ENCODE measurements around the gene CD82. TPM values are rescaled to one million over a fixed set of nuclear protein-coding genes. Genes with fewer than 3 reads are reported as not detected.

CD82 gene
- total and polyA plus RNA-seq, 2 donors (not counting 1 experiment from before 2014, with no cell fraction given) = 192 to 438 TPM

DNA sequence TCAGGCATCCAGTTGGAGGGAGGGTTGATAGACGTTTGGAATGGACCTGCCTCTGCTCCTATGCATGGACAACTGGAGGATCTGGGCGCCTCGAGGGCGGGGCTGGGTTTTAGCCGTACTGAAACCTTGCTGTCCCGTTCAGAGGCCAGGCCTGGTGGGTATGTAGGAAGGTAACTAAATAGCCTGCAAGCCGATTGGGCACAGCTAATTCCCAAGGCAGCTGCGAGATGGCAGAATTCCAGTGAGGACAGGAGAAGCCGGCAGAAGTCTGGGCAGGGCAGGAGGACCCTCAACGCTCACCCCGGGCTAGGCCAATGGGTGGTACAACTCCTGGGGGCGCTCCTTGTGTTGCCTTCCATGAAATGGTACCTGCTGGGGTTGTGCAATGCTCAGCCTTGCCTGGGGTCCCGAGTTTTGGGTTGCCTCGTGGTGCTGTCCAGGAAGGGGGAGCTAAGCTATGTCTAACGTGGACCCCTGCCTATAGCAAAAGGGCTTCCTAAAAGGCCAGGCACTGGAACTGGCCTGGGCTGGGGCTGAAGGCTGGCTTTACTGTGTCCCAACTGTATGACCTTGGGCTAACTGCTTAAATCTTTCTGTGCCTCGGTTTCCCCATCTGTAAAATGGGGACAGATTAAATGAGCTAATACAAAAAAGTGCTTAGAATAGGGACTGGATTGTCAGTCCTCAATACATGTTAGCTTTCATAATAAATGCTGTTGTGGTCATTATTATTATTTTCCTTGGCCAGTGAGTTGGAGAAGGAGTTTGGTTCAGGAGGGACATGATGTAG lies 30.1 kb upstream of the CD82 start:
- no peak overlapping the region for H3K27ac ChIP-seq (ENCODE audit: low read length in 2 of 2)
- 84% methylated on average over 15 of the region's 16 CpGs for WGBS (ENCODE audit: insufficient coverage)
- no peak overlapping the region for H2AFZ ChIP-seq (ENCODE audit: insufficient read depth, low read depth, low read length, poor library complexity, severe bottlenecking)
- DNase-seq (no peak), ATAC-seq (ENCODE audit: low read depth) (no peak)
- intact Hi-C loops (cut with micrococcal nuclease) = no loop called here
- POLR2A ChIA-PET = no interaction called here
- Mint-ChIP-seq H3K27me3 (peaks cover 25% of the 10 kb centered on the region), H3K4me1 (peaks cover 14% of the 10 kb centered on the region), H3K27ac (no peak overlapping the region), H3K4me3 (no peak overlapping the region), H3K9me3 (ENCODE audit: insufficient read depth) (no peaks in the 10 kb centered on the region)
- no peaks in the 10 kb centered on the region for H3K9me3 ChIP-seq (ENCODE audit: control extremely low read depth in 1 of 3, control insufficient read depth in 2 of 3, insufficient read depth in 1 of 3, low read length in 2 of 3)
- H3K4me2 ChIP-seq (replicated peaks; ENCODE audit: low read depth, low read length, poor library complexity, severe bottlenecking) = no peak overlapping the region
- H3K27me3 ChIP-seq (replicated peaks in 1 of 4; ENCODE audit: control extremely low read depth in 1 of 4, control insufficient read depth in 3 of 4, insufficient read depth in 4 of 4, low read length in 3 of 4) = peaks cover 0 to 19% (median 2%) of the 10 kb centered on the region in 4 experiments
- no peaks in the 10 kb centered on the region for H4K20me1 ChIP-seq (ENCODE audit: control insufficient read depth, insufficient read depth, low read length, poor library complexity, severe bottlenecking)
- CTCF ChIA-PET = interaction anchor here (0.6 to 4.5 kb wide), 12 partner anchors 10 to 442 kb away, joined by 3 to 34 read pairs (median 4); partner anchors contain the start of gene EXT2
- H3K9ac ChIP-seq (ENCODE audit: low read length) = no peak overlapping the region
- H3K36me3 ChIP-seq (replicated peaks in 1 of 2; ENCODE audit: control extremely low read depth in 1 of 2, control insufficient read depth in 1 of 2, extremely low read depth in 1 of 2, insufficient read depth in 2 of 2, low read length in 1 of 2) = no peaks in the 10 kb centered on the region
- TF ChIP-seq, protein P1, sequence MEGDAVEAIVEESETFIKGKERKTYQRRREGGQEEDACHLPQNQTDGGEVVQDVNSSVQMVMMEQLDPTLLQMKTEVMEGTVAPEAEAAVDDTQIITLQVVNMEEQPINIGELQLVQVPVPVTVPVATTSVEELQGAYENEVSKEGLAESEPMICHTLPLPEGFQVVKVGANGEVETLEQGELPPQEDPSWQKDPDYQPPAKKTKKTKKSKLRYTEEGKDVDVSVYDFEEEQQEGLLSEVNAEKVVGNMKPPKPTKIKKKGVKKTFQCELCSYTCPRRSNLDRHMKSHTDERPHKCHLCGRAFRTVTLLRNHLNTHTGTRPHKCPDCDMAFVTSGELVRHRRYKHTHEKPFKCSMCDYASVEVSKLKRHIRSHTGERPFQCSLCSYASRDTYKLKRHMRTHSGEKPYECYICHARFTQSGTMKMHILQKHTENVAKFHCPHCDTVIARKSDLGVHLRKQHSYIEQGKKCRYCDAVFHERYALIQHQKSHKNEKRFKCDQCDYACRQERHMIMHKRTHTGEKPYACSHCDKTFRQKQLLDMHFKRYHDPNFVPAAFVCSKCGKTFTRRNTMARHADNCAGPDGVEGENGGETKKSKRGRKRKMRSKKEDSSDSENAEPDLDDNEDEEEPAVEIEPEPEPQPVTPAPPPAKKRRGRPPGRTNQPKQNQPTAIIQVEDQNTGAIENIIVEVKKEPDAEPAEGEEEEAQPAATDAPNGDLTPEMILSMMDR (IDR thresholded peaks at IDR 0.05) = no peak
- TF ChIP-seq EZH2 (IDR thresholded peaks at IDR 0.05; ENCODE audit: borderline replicate concordance, insufficient read depth, low read depth, low read length, poor library complexity, severe bottlenecking) = no peak
- peaks cover 0 to 6% of the 10 kb centered on the region in 2 donors for H3K4me1 ChIP-seq (ENCODE audit: control insufficient read depth in 2 of 2, insufficient read depth in 2 of 2, low read length in 2 of 2)
- no peaks in the 10 kb centered on the region for H3K79me2 ChIP-seq (ENCODE audit: control insufficient read depth, insufficient read depth, low read length)
- H3K4me3 ChIP-seq (ENCODE audit: control extremely low read depth in 1 of 5, extremely low read depth in 1 of 5, insufficient read depth in 1 of 5, low read depth in 2 of 5, low read length in 4 of 5) = no peak overlapping the region
